Neuronal stem cell (in vitro differentiated cells): Measurements from ENCODE around the gene FAM163B.

ENCODE experiments used
- DNase-seq: peaks from one replicate; pipeline ENCODE4 v3.0.0-alpha.2; 2013; ENCODE audit warnings: low spot score
- H2AFZ ChIP-seq: one replicate; pipeline ENCODE4 v1.6.1; 2013; ENCODE audit warnings: mild to moderate bottlenecking, low read length, inconsistent platforms
- H2AK5ac ChIP-seq: 2 replicates; pipeline ENCODE4 v1.6.1; 2013; ENCODE audit warnings: low read depth, mild to moderate bottlenecking, inconsistent platforms, low read length, moderate library complexity, mixed read lengths
- H2BK120ac ChIP-seq: 2 replicates; pipeline ENCODE4 v1.6.1; 2013; ENCODE audit warnings: low read depth, mild to moderate bottlenecking, inconsistent platforms, low read length, moderate library complexity, mixed read lengths
- H2BK12ac ChIP-seq: one replicate; pipeline ENCODE4 v1.6.1; 2013; ENCODE audit warnings: low read length, inconsistent platforms
- H2BK15ac ChIP-seq: 2 replicates; pipeline ENCODE4 v1.6.1; 2013; ENCODE audit warnings: mild to moderate bottlenecking, low read length, inconsistent platforms, mixed read lengths
- H2BK5ac ChIP-seq: one replicate; pipeline ENCODE4 v1.6.1; 2013; ENCODE audit warnings: inconsistent platforms, mild to moderate bottlenecking, low read length, moderate library complexity
- H3K14ac ChIP-seq: one replicate; pipeline ENCODE4 v1.6.1; 2013; ENCODE audit warnings: low read length, inconsistent platforms
- H3K18ac ChIP-seq: 2 replicates; pipeline ENCODE4 v1.6.1; 2013; ENCODE audit warnings: low read length, inconsistent platforms
- H3K23ac ChIP-seq: 2 replicates; pipeline ENCODE4 v1.6.1; 2013; ENCODE audit warnings: low read depth, mild to moderate bottlenecking, mixed read lengths, low read length, inconsistent platforms; ENCODE audit not compliant: poor library complexity
- H3K27ac ChIP-seq: replicated peaks from 3 replicates; pipeline ENCODE4 v1.5.1; 2013; ENCODE audit warnings: low read length, inconsistent platforms
- H3K27me3 ChIP-seq, 3 experiments: 2 replicates each; pipeline ENCODE4 v1.6.1; 2013; ENCODE audit warnings: low read length in 3 of 3, mild to moderate bottlenecking in 2 of 3, inconsistent platforms in 1 of 3, low read depth in 1 of 3, mixed read lengths in 1 of 3, moderate library complexity in 1 of 3; ENCODE audit not compliant: control insufficient read depth in 3 of 3, insufficient read depth in 3 of 3
- H3K36me3 ChIP-seq, 2 donors: replicated peaks in 1 of 2; 2 replicates each; pipeline ENCODE4 v1.6.1; 2013; ENCODE audit warnings: low read length in 2 of 2; ENCODE audit not compliant: control insufficient read depth in 2 of 2, insufficient read depth in 2 of 2
- H3K4ac ChIP-seq: 2 replicates; pipeline ENCODE4 v1.6.1; 2013; ENCODE audit warnings: inconsistent platforms, mild to moderate bottlenecking, low read length, moderate library complexity
- H3K4me1 ChIP-seq, 2 donors: 1 replicate in 1 of 2; 2 replicates in 1 of 2; pipeline ENCODE4 v1.6.1; 2013; ENCODE audit warnings: low read length in 2 of 2, low read depth in 1 of 2; ENCODE audit not compliant: control insufficient read depth in 2 of 2, insufficient read depth in 1 of 2
- H3K4me2 ChIP-seq: one replicate; pipeline ENCODE4 v1.6.1; 2013; ENCODE audit warnings: mild to moderate bottlenecking, low read length, inconsistent platforms; ENCODE audit not compliant: insufficient read depth, poor library complexity, severe bottlenecking
- H3K4me3 ChIP-seq, 2 donors: 2 replicates each; pipeline ENCODE4 v1.5.1; 2013; ENCODE audit warnings: low read length in 2 of 2, mild to moderate bottlenecking in 2 of 2, inconsistent platforms in 1 of 2, moderate library complexity in 1 of 2
- H3K79me1 ChIP-seq: one replicate; pipeline ENCODE4 v1.6.1; 2013; ENCODE audit warnings: low read depth, mild to moderate bottlenecking, inconsistent platforms, low read length, moderate library complexity
- H3K9ac ChIP-seq: one replicate; pipeline ENCODE4 v1.6.1; 2013; ENCODE audit warnings: mild to moderate bottlenecking, low read depth, low read length, inconsistent platforms; ENCODE audit not compliant: poor library complexity
- H3K9me3 ChIP-seq, 2 donors: replicated peaks in 1 of 2; 2 replicates each; pipeline versions ENCODE3 to v1.6.1; 2013; ENCODE audit warnings: low read length in 2 of 2, mild to moderate bottlenecking in 2 of 2, inconsistent platforms in 1 of 2, low read depth in 1 of 2, mixed read lengths in 1 of 2, moderate library complexity in 1 of 2; ENCODE audit not compliant: control insufficient read depth in 2 of 2, insufficient read depth in 1 of 2
- H4K8ac ChIP-seq: one replicate; pipeline ENCODE4 v1.6.1; 2013; ENCODE audit warnings: low read depth, mild to moderate bottlenecking, inconsistent platforms, low read length, moderate library complexity
- H4K91ac ChIP-seq: one replicate; pipeline ENCODE4 v1.6.1; 2013; ENCODE audit warnings: low read length, low read depth, mild to moderate bottlenecking, inconsistent platforms; ENCODE audit not compliant: poor library complexity
- WGBS, 2 donors: extraction: QIAGEN DNeasy Blood & Tissue Kit; methylation state at CpG; one replicate each; pipeline ENCODE4 v1.1.7; 2013; ENCODE audit warnings: missing lambda C conversion rate in 2 of 2, mixed read lengths in 1 of 2; ENCODE audit not compliant: insufficient read length in 2 of 2, insufficient replicate concordance in 1 of 2; ENCODE audit errors: extremely low coverage in 2 of 2; 5-methylcytosine and 5-hydroxymethylcytosine counted together

Gene FAM163B

DNA sequence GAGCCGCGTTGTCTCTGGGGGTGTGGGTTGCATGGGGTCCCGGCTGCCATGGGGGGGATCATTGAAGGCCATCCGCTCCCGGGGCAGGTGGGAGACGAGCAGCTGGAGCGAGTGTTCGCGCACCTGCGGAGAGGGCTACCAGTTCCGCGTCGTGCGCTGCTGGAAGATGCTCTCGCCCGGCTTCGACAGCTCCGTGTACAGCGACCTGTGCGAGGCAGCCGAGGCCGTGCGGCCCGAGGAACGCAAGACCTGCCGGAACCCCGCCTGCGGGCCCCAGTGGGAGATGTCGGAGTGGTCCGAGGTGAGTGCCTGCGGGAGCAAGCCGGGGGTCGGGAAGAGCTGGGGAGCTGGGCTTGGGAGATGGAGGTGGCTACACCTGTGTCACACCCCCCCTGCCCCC lies 41.0 kb downstream of the FAM163B start:
- no peaks in the 10 kb centered on the region for H3K36me3 ChIP-seq

DNA sequence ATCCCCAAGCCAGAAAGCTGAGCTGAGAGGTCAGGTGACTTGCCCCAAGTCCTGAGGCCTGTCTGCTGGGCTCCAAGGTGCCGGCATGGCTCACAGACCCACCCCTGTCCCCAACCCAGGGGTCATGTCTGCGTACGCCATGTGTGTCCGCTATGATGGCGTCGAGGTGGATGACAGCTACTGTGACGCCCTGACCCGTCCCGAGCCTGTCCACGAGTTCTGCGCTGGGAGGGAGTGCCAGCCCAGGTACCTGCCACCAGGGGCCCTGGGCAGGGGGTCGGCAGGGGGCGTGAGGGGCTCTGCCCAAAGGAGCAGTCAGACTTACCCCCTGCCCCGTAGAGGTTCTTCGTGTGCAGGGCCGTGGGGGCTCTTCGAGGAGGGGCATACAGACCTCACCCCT lies 42.4 kb downstream of the FAM163B start:
- no peak overlapping the region for H2AFZ ChIP-seq
- peaks cover 3% of the 10 kb centered on the region for H3K79me1 ChIP-seq

More for the DNA sequence above, 41.0 kb downstream of the FAM163B start:
- Histone ChIP-seq H2AFZ (no peak overlapping the region), H2BK12ac (no peak overlapping the region), H3K4ac (no peak overlapping the region), H3K27ac (no peak overlapping the region), H2BK15ac (no peak overlapping the region), H2BK120ac (peak overlapping the region; percentile 72), H3K9ac (peak overlapping the region; percentile 50), H3K27me3 (peaks cover 0 to 31% (median 0%) of the 10 kb centered on the region in 3 experiments), H3K4me1 (peaks cover 5 to 11% of the 10 kb centered on the region in 2 donors), H4K8ac (no peak overlapping the region), H3K4me3 (no peak overlapping the region), H3K23ac (peak overlapping the region; percentile 52), H4K91ac (no peak overlapping the region), H3K18ac (no peak overlapping the region), H3K4me2 (no peak overlapping the region), H3K14ac (peak overlapping the region; percentile 75), H3K9me3 (no peaks in the 10 kb centered on the region), H2BK5ac (no peak overlapping the region), H2AK5ac (no peak overlapping the region), H3K79me1 (peaks cover 3% of the 10 kb centered on the region)
- no CpG with 5 or more reads among the region's 33 CpGs for WGBS, 2 donors
- no peak for DNase-seq

DNA sequence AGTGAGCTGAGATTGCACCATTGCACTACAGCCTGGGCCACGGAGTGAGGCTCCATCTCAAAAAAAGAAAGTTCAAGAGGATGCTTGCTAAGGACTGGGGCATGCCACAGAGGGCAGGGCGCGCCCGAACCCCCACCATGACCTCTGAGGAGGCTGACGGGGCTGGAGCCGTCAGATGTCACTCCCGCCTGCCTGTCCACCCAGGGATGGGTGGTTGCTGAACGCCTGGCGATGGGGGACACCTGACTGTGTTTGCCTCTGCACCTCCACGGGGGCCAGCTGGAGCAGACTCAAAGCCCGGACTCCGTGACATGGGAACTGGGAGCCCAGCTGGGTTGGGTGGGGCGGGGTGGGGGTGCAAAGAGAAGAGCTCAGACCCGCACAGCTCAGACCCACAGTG lies 42.8 kb downstream of the FAM163B start:
- Histone ChIP-seq H3K27me3 (peaks cover 0 to 23% (median 0%) of the 10 kb centered on the region in 3 experiments), H3K4ac (no peak overlapping the region), H2BK12ac (peak overlapping the region; percentile 73), H2BK5ac (no peak overlapping the region), H2AFZ (no peak overlapping the region), H3K4me2 (no peak overlapping the region), H3K23ac (no peak overlapping the region), H2BK120ac (no peak overlapping the region), H3K27ac (no peak overlapping the region), H4K91ac (no peak overlapping the region), H3K4me3 (no peak overlapping the region), H3K9me3 (no peaks in the 10 kb centered on the region), H3K4me1 (peaks cover 6 to 11% of the 10 kb centered on the region in 2 donors), H2BK15ac (peak overlapping the region; percentile 92), H3K14ac (peak overlapping the region; percentile 71), H3K9ac (no peak overlapping the region), H3K18ac (no peak overlapping the region), H3K36me3 (no peaks in the 10 kb centered on the region), H4K8ac (no peak overlapping the region), H3K79me1 (peaks cover 3% of the 10 kb centered on the region), H2AK5ac (peak overlapping the region; percentile 88)
- no peak for DNase-seq
- WGBS, 2 donors: no CpG with 5 or more reads among the region's 14 CpGs

More for the DNA sequence above, 42.4 kb downstream of the FAM163B start:
- H3K23ac ChIP-seq: no peak overlapping the region
- H2BK120ac ChIP-seq: no peak overlapping the region
- peak overlapping the region in 1 of 2 donors; percentile 35 for H3K4me3 ChIP-seq
- H3K9ac ChIP-seq: no peak overlapping the region
- H3K4me1 ChIP-seq: peaks cover 6 to 11% of the 10 kb centered on the region in 2 donors
- no peak overlapping the region for H4K91ac ChIP-seq
- H4K8ac ChIP-seq: no peak overlapping the region
- no peak for DNase-seq
- H3K9me3 ChIP-seq: no peaks in the 10 kb centered on the region
- peak overlapping the region; percentile 92 for H2BK15ac ChIP-seq
- no peak overlapping the region for H2BK5ac ChIP-seq
- peak overlapping the region; percentile 88 for H2AK5ac ChIP-seq
- H3K36me3 ChIP-seq: no peaks in the 10 kb centered on the region
- no peak overlapping the region for H3K27ac ChIP-seq
- H3K4me2 ChIP-seq: no peak overlapping the region
- H3K18ac ChIP-seq: peak overlapping the region; percentile 41
- peaks cover 0 to 23% (median 0%) of the 10 kb centered on the region in 3 experiments for H3K27me3 ChIP-seq
- WGBS, 2 donors: no CpG with 5 or more reads among the region's 17 CpGs
- H2BK12ac ChIP-seq: peak overlapping the region; percentile 73
- H3K4ac ChIP-seq: no peak overlapping the region
- no peak overlapping the region for H3K14ac ChIP-seq

DNA sequence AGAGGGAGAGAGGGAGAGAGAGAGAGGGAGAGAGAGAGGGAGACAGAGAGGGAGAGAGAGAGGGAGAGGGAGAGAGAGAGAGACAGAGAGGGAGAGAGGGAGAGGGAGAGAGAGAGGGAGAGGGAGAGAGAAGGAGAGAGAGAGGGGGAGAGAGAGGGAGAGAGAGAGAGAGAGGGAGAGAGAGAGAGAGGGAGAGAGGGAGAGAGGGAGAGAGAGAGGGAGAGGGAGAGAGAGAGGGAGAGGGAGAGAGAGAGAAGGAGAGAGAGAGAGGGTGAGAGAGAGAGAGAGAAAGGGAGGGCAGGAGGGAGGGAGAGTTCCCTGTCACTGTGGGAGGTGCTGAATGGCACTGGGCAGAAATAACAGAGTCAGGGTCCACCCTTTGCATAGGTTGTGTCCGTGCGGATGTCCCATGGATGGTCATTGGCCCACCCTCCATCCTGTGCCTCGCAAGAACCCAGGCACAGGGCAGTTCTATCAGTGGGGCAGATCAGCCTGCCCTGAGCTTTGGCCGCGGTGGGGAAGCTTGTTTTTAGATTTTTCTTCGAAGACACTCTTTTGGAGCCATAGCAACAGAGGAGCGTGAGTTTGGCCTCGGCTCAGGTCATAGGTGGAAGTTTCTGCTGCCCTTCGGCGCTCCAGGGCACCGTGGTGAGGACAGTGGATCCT lies 44.6 kb downstream of the FAM163B start:
- H2AK5ac ChIP-seq: no peak overlapping the region
- H3K4me2 ChIP-seq: no peak overlapping the region
- no peak for DNase-seq
- peaks cover 3% of the 10 kb centered on the region for H3K79me1 ChIP-seq
- no peak overlapping the region for H3K4ac ChIP-seq
- peak overlapping the region; percentile 20 for H2BK15ac ChIP-seq
- no peaks in the 10 kb centered on the region for H3K9me3 ChIP-seq
- H3K36me3 ChIP-seq: no peaks in the 10 kb centered on the region
- H4K8ac ChIP-seq: no peak overlapping the region
- H3K27me3 ChIP-seq: peaks cover 0 to 14% (median 0%) of the 10 kb centered on the region in 3 experiments
- no peak overlapping the region for H3K18ac ChIP-seq
- no CpG with 5 or more reads among the region's 11 CpGs for WGBS, 2 donors
- H3K4me1 ChIP-seq: peaks cover 6 to 11% of the 10 kb centered on the region in 2 donors
- peak overlapping the region; percentile 21 for H3K14ac ChIP-seq
- no peak overlapping the region for H3K4me3 ChIP-seq
- no peak overlapping the region for H3K9ac ChIP-seq
- no peak overlapping the region for H3K27ac ChIP-seq
- no peak overlapping the region for H2AFZ ChIP-seq
- H2BK12ac ChIP-seq: no peak overlapping the region
- no peak overlapping the region for H2BK5ac ChIP-seq
- no peak overlapping the region for H3K23ac ChIP-seq
- no peak overlapping the region for H2BK120ac ChIP-seq
- no peak overlapping the region for H4K91ac ChIP-seq
